ENCODE data around the gene N4BP2L1. TPM values are rescaled to one million over a fixed set of nuclear protein-coding genes. Genes with fewer than 3 reads are reported as not detected.

Gene N4BP2L1
- total and polyA plus RNA-seq, 5 donors: 4.6 to 6.9 (median 5.3) TPM

Other genes starting within 250 kb of the N4BP2L1 start
- not detected for gene ZAR1L, start 112.8 kb downstream of the N4BP2L1 start, total RNA-seq
- not detected for gene ZAR1L, start 112.8 kb downstream of the N4BP2L1 start, polyA plus RNA-seq
- 1 to 10 TPM in 3 of 4 donors, under 1 TPM in 1; 0.51 to 1.2 (median 1.1) TPM for gene BRCA2, start 112.6 kb downstream of the N4BP2L1 start, total RNA-seq
- 0.07 TPM for gene BRCA2, start 112.6 kb downstream of the N4BP2L1 start, polyA plus RNA-seq
- gene N4BP2L2, start 110.7 kb upstream of the N4BP2L1 start, total RNA-seq: 100 to 1,000 TPM; 150 to 180 (median 156) TPM
- 63.2 TPM for gene N4BP2L2, start 110.7 kb upstream of the N4BP2L1 start, polyA plus RNA-seq
- 10 to 100 TPM; 22.3 to 30.7 (median 27.3) TPM for gene PDS5B, start 158.3 kb upstream of the N4BP2L1 start, total RNA-seq
- gene PDS5B, start 158.3 kb upstream of the N4BP2L1 start, polyA plus RNA-seq: 5.5 TPM

Data from right cardiac atrium (tissue), 5 donors.